HFFc6 (cell line): ENCODE data around the gene CHERP. TPM values are rescaled to one million over a fixed set of nuclear protein-coding genes. Genes with fewer than 3 reads are reported as not detected.

Experiments
- DNase-seq: peaks from one replicate; pipeline ENCODE4 v3.0.0-alpha.2; 2018
- H3K27ac Mint-ChIP-seq: 2 replicates; pipeline ENCODE4 v1.8.0; 2020; ENCODE audit warnings: mild to moderate bottlenecking, mixed read lengths
- H3K27me3 Mint-ChIP-seq: 2 replicates; pipeline ENCODE4 v1.8.0; 2021; ENCODE audit warnings: mild to moderate bottlenecking, moderate library complexity, mixed read lengths; ENCODE audit not compliant: insufficient read depth
- H3K36me3 Mint-ChIP-seq: 2 replicates; pipeline ENCODE4 v1.8.0; 2021; ENCODE audit warnings: low read depth, mixed read lengths
- H3K4me1 Mint-ChIP-seq: 2 replicates; pipeline ENCODE4 v1.8.0; 2020; ENCODE audit warnings: low read depth, mixed read lengths
- H3K4me3 Mint-ChIP-seq: 2 replicates; pipeline ENCODE4 v1.8.0; 2020; ENCODE audit warnings: mild to moderate bottlenecking, moderate library complexity, mixed read lengths
- H3K9me3 Mint-ChIP-seq: 2 replicates; pipeline ENCODE4 v1.8.0; 2020; ENCODE audit warnings: mild to moderate bottlenecking, mixed read lengths
- CTCF ChIP-seq: fragments of 200-600 bp; sonication (generic); IDR thresholded peaks from 2 replicates; pipeline ENCODE4 v1.5.0; 2021; ENCODE audit warnings: antibody characterized with exemption, mild to moderate bottlenecking
- total RNA-seq, 6 experiments: library from RNA; stranded (reverse); fragmentation: NEBNext Ultra II Directional; extraction: Animal tissue kit (Norgen Biotek cat#: 25700); gene quantifications; 2 replicates in 1 of 6; 3 replicates in 5 of 6; pipeline ENCODE4 v1.2.3, GENCODE V29; 2021

The CHERP gene
- total RNA-seq, 6 experiments from 2014 or later: 30.4 to 38.5 (median 34.6) TPM

DNA sequence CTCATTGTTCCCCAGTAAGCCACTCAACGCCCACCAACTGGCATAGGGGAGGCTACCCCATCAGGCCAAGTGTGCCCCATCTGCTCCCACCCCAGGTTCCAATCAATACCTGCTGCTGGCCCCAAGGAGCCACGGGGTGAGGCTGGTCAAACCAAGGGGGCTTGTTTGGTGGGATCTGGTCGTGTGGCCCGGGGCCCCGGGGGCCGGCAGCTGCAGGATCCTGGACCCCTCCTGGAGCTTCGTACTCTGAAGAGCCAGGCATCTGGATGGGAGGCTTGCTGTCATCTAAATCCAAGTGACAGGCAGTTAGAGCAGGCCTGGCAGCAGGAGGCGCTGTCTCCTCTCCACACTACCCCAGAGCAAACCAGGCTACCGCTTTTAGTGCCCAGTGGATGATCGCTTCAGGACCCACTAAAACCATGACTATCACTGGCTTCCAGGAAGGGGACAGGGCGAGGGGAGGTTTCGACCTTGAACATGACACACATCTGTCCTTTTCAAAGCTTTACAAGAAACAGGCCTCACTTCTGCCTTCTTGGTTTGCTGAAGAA lies 14.2 kb downstream of the CHERP start:
- no peak for DNase-seq
- H3K9me3 Mint-ChIP-seq: no peaks in the 10 kb centered on the region
- no peak overlapping the region for H3K27ac Mint-ChIP-seq
- H3K27me3 Mint-ChIP-seq: peaks cover under 1% of the 10 kb centered on the region; the same call in 1 of the 2 replicates
- H3K4me3 Mint-ChIP-seq: no peak overlapping the region
- H3K36me3 Mint-ChIP-seq: peaks cover 18% of the 10 kb centered on the region
- TF ChIP-seq CTCF: peak; percentile 64
- no peaks in the 10 kb centered on the region for H3K4me1 Mint-ChIP-seq

GRCh38 chr19:16527334-16527935 lies 14.8 kb downstream of the CHERP start:
- peaks cover 18% of the 10 kb centered on the region for H3K36me3 Mint-ChIP-seq

GRCh38 chr19:16525751-16526481 lies 16.3 kb downstream of the CHERP start:
- Mint-ChIP-seq H3K27ac (no peak overlapping the region), H3K9me3 (no peaks in the 10 kb centered on the region), H3K4me3 (no peak overlapping the region), H3K4me1 (no peaks in the 10 kb centered on the region), H3K36me3 (peaks cover 19% of the 10 kb centered on the region), H3K27me3 (no peaks in the 10 kb centered on the region)
- DNase-seq: no peak
- TF ChIP-seq CTCF: no peak

More at GRCh38 chr19:16527334-16527935, 14.8 kb downstream of the CHERP start:
- Mint-ChIP-seq H3K4me1 (no peaks in the 10 kb centered on the region), H3K4me3 (no peak overlapping the region), H3K27me3 (no peaks in the 10 kb centered on the region), H3K9me3 (no peaks in the 10 kb centered on the region), H3K27ac (no peak overlapping the region)
- no peak for TF ChIP-seq CTCF
- DNase-seq: no peak

- Mint-ChIP-seq H3K9me3 (no peaks in the 10 kb centered on the region), H3K27ac (no peak overlapping the region), H3K4me1 (no peaks in the 10 kb centered on the region), H3K4me3 (no peak overlapping the region), H3K27me3 (no peaks in the 10 kb centered on the region; the same call in 1 of the 2 replicates), H3K36me3 (peaks cover 21% of the 10 kb centered on the region)
- no peak for TF ChIP-seq CTCF
- no peak for DNase-seq
These were observed 17.1 kb downstream of the CHERP start for GRCh38 chr19:16524991-16525734.

- Mint-ChIP-seq H3K36me3 (peaks cover 38% of the 10 kb centered on the region), H3K27ac (no peak overlapping the region), H3K4me3 (no peak overlapping the region), H3K9me3 (no peaks in the 10 kb centered on the region), H3K4me1 (no peaks in the 10 kb centered on the region), H3K27me3 (peaks cover 3% of the 10 kb centered on the region)
- TF ChIP-seq CTCF: no peak
- DNase-seq: no peak
These were observed 19.5 kb downstream of the CHERP start for GRCh38 chr19:16522559-16523377.
